Endothelial cell of umbilical vein (primary cell): ENCODE measurements around the gene MIS12. TPM values are rescaled to one million over a fixed set of nuclear protein-coding genes. Genes with fewer than 3 reads are reported as not detected.

Experiments
- BruUV-seq: library from RNA; stranded (reverse); fragments of 400-500 nt; replicated peaks from 2 replicates; lab custom pipeline; 2021; lab: Mats Ljungman, UMichigan
- CTCF ChIA-PET: fragments of 300-600, 350-600 bp; sonication (Branson Sonifier 250); formaldehyde crosslinking; loops from one replicate; lab custom pipeline; 2021; ENCODE audit warnings: antibody characterized with exemption, inconsistent platforms; lab: Charles Lee
- POLR2A ChIA-PET: fragments of 300-600, 350-600 bp; sonication (Branson Sonifier 250); formaldehyde crosslinking; loops from one replicate; lab custom pipeline; 2021; ENCODE audit warnings: antibody characterized with exemption, inconsistent platforms; lab: Charles Lee
- DNase-seq: peaks from one replicate; pipeline ENCODE4 v3.0.0-alpha.2; 2011; ENCODE audit warnings: low read depth, low spot score
- FAIRE-seq: peaks from 2 replicates; lab custom pipeline; 2011; peaks lifted over from hg19 to GRCh38; lab: Jason Lieb, UNC
- H2AFZ ChIP-seq: 2 replicates; pipeline ENCODE4 v1.6.0; 2012; ENCODE audit warnings: low read depth, low read length, control low read depth, inconsistent platforms
- H3K27ac ChIP-seq: 2 replicates; pipeline ENCODE4 v1.5.1; 2011; ENCODE audit warnings: low read depth, mild to moderate bottlenecking, control low read depth, low read length, moderate library complexity; ENCODE audit not compliant: insufficient read depth
- H3K27me3 ChIP-seq, 2 experiments: 2 replicates each; pipeline versions ENCODE4 v1.6.0 to v1.6.1; 2011; ENCODE audit warnings: low read length in 2 of 2, mixed read lengths in 1 of 2; ENCODE audit not compliant: control insufficient read depth in 2 of 2, insufficient read depth in 2 of 2
- H3K36me3 ChIP-seq, 2 experiments: 2 replicates in 1 of 2; 3 replicates in 1 of 2; pipeline ENCODE4 v1.5.1; 2011; ENCODE audit warnings: low read length in 2 of 2, mild to moderate bottlenecking in 1 of 2, moderate library complexity in 1 of 2; ENCODE audit not compliant: control insufficient read depth in 2 of 2, insufficient read depth in 2 of 2; ENCODE audit errors: extremely low read depth in 1 of 2
- H3K4me1 ChIP-seq: 3 replicates; pipeline ENCODE4 v1.5.1; 2011; ENCODE audit warnings: mild to moderate bottlenecking, low read length; ENCODE audit not compliant: control insufficient read depth, insufficient read depth; ENCODE audit errors: extremely low read depth
- H3K4me2 ChIP-seq: 2 replicates; pipeline ENCODE4 v1.6.1; 2011; ENCODE audit warnings: low read length, control low read depth, mixed read lengths; ENCODE audit not compliant: insufficient read depth
- H3K4me3 ChIP-seq, 3 experiments: fragments of 200-600 bp in 1 of 3; sonication (generic), shearing (Covaris generic) in 1 of 3; replicated peaks in 1 of 3; 2 replicates each; pipeline ENCODE4 v1.5.1; 2011 to 2016; ENCODE audit warnings: control low read depth in 3 of 3, low read length in 3 of 3, mild to moderate bottlenecking in 2 of 3, inconsistent platforms in 1 of 3, low read depth in 1 of 3, moderate library complexity in 1 of 3; ENCODE audit not compliant: insufficient read depth in 1 of 3
- H3K79me2 ChIP-seq: 2 replicates; pipeline ENCODE4 v1.6.0; 2012; ENCODE audit warnings: low read length, inconsistent platforms; ENCODE audit not compliant: control insufficient read depth, insufficient read depth
- H3K9ac ChIP-seq: replicated peaks from 2 replicates; pipeline ENCODE3; 2011; ENCODE audit warnings: low read length, control low read depth; ENCODE audit not compliant: insufficient read depth; ENCODE audit errors: extremely low read depth
- H3K9me1 ChIP-seq: replicated peaks from 3 replicates; pipeline ENCODE4 v1.6.0; 2011; ENCODE audit warnings: mild to moderate bottlenecking, low read length; ENCODE audit not compliant: control insufficient read depth, insufficient read depth; ENCODE audit errors: extremely low read depth
- H3K9me3 ChIP-seq: replicated peaks from 2 replicates; pipeline ENCODE4 v1.5.1; 2012; ENCODE audit warnings: low read length, inconsistent platforms; ENCODE audit not compliant: control insufficient read depth, insufficient read depth
- H4K20me1 ChIP-seq: replicated peaks from 2 replicates; pipeline ENCODE3; 2011; ENCODE audit warnings: mild to moderate bottlenecking, low read length; ENCODE audit not compliant: control insufficient read depth, insufficient read depth; ENCODE audit errors: extremely low read depth
- EZH2 ChIP-seq: IDR thresholded peaks from 2 replicates; pipeline ENCODE4 v1.6.1; 2012; ENCODE audit warnings: borderline replicate concordance, low read depth, mild to moderate bottlenecking, moderate library complexity, low read length, inconsistent platforms; ENCODE audit not compliant: severe bottlenecking
- FOS ChIP-seq: IDR thresholded peaks from 2 replicates; pipeline ENCODE4 v1.6.1; 2011; ENCODE audit warnings: mild to moderate bottlenecking, low read length, moderate library complexity, borderline replicate concordance; ENCODE audit not compliant: insufficient read depth
- GATA2 ChIP-seq: IDR thresholded peaks from 2 replicates; pipeline ENCODE4 v1.7.0; 2011; ENCODE audit warnings: low read depth, mild to moderate bottlenecking, moderate library complexity, mixed read lengths, low read length; ENCODE audit not compliant: insufficient read length, insufficient read depth
- JUN ChIP-seq: IDR thresholded peaks from 2 replicates; pipeline ENCODE4 v1.6.1; 2011; ENCODE audit warnings: borderline replicate concordance, low read depth; ENCODE audit not compliant: insufficient read length, insufficient read depth
- MYC ChIP-seq: IDR thresholded peaks from one replicate; pipeline ENCODE4 v1.6.1; 2011; ENCODE audit warnings: mild to moderate bottlenecking, low read depth, low read length
- POLR2A ChIP-seq: IDR thresholded peaks from 2 replicates; pipeline ENCODE4 v1.6.1; 2012; ENCODE audit warnings: low read depth, mild to moderate bottlenecking, control low read depth, low read length
- POLR2AphosphoS5 ChIP-seq: IDR thresholded peaks from 2 replicates; pipeline ENCODE4 v1.6.1; 2012; ENCODE audit warnings: low read depth, mild to moderate bottlenecking, control low read depth, low read length, moderate library complexity; ENCODE audit not compliant: insufficient read depth
- dilution Hi-C: fragments of 300-500 bp; cut with MboI; formaldehyde crosslinking; loops from one replicate; pipeline ENCODE4 v1.15.0; 2019; ENCODE audit warnings: low sequenced_read_pairs; ENCODE audit not compliant: extremely low pct_ligation_motif_present
- intact Hi-C: fragments of 100-400 bp; cut with micrococcal nuclease; formaldehyde crosslinking; loops from one replicate; pipeline ENCODE4 v1.10.0; 2022
- polyA plus RNA-seq, 4 experiments: library from polyadenylated mRNA; depleted of rRNA in 3 of 4; stranded (reverse) in 3 of 4; unstranded in 1 of 4; fragments of >200 nt; gene quantifications; 2 replicates each; pipeline versions ENCODE4 v1.2.1 to v1.2.3, GENCODE V29; 2011 to 2012; ENCODE audit warnings: missing spikeins in 1 of 4
- total RNA-seq: library from RNA; stranded (reverse); gene quantifications from 2 replicates; pipeline ENCODE4 v1.2.3, GENCODE V29; 2021
- TF ChIP-seq, protein P1 (sequence below), 2 donors: IDR thresholded peaks; 1 replicate in 1 of 2; 2 replicates in 1 of 2; pipeline ENCODE4 v1.5.1; 2011; ENCODE audit warnings: low read length in 2 of 2, mild to moderate bottlenecking in 2 of 2, moderate library complexity in 2 of 2, control low read depth in 1 of 2, inconsistent platforms in 1 of 2, low read depth in 1 of 2; ENCODE audit not compliant: insufficient read depth in 1 of 2; ENCODE audit errors: extremely low read depth in 1 of 2
- TF ChIP-seq, protein P2 (sequence below): IDR thresholded peaks from 2 replicates; pipeline ENCODE4 v1.6.1; 2011; ENCODE audit not compliant: insufficient read depth, insufficient read length

MIS12 gene
- total and polyA plus RNA-seq, 2 donors (not counting 3 experiments of a cell fraction or from before 2014, with no cell fraction given): 8.3 to 20.1 TPM

DNA sequence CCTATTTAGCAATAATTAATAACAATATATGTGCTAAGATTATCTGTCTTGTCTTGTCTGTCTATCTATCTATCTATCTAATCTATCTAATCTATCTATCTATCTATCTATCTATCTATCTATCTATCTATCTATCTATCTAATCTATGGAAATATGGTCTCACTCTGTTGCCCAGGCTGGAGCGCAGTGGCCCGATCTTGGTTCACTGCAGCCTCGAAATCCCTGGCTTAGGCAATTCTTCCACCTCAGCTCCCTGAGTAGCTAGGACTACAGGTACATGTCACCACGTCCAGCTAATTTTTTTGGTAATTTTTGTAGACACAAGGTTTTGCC is 44.7 kb downstream of the MIS12 start:
- H3K4me3 ChIP-seq: no peak overlapping the region
- no peaks in the 10 kb centered on the region for H4K20me1 ChIP-seq
- H3K27me3 ChIP-seq: no peaks in the 10 kb centered on the region
- intact Hi-C loops: no loop called here
- no peak overlapping the region for H3K9ac ChIP-seq
- no peak overlapping the region for H3K27ac ChIP-seq
- H3K9me3 ChIP-seq: no peaks in the 10 kb centered on the region
- no peak overlapping the region for H3K4me2 ChIP-seq
- FAIRE-seq (no peak), DNase-seq (no peak)
- H3K9me1 ChIP-seq: no peaks in the 10 kb centered on the region
- peaks cover 26% of the 10 kb centered on the region for H3K4me1 ChIP-seq
- no TSS peak for BruUV-seq
- dilution Hi-C loops: no loop called here
- ChIA-PET CTCF (no interaction called here), POLR2A (no interaction called here)
- peaks cover 9 to 33% of the 10 kb centered on the region in 2 experiments for H3K36me3 ChIP-seq
- H3K79me2 ChIP-seq: no peaks in the 10 kb centered on the region
- no peak overlapping the region for H2AFZ ChIP-seq
- TF ChIP-seq, protein P1, sequence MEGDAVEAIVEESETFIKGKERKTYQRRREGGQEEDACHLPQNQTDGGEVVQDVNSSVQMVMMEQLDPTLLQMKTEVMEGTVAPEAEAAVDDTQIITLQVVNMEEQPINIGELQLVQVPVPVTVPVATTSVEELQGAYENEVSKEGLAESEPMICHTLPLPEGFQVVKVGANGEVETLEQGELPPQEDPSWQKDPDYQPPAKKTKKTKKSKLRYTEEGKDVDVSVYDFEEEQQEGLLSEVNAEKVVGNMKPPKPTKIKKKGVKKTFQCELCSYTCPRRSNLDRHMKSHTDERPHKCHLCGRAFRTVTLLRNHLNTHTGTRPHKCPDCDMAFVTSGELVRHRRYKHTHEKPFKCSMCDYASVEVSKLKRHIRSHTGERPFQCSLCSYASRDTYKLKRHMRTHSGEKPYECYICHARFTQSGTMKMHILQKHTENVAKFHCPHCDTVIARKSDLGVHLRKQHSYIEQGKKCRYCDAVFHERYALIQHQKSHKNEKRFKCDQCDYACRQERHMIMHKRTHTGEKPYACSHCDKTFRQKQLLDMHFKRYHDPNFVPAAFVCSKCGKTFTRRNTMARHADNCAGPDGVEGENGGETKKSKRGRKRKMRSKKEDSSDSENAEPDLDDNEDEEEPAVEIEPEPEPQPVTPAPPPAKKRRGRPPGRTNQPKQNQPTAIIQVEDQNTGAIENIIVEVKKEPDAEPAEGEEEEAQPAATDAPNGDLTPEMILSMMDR (IDR thresholded peaks at IDR 0.05; ENCODE audit: extremely low read depth in 1 of 2, insufficient read depth in 1 of 2, low read depth in 1 of 2, low read length in 2 of 2): no peak
- TF ChIP-seq GATA2 (no peak), POLR2AphosphoS5 (no peak), EZH2 (no peak), POLR2A (no peak), FOS (no peak), JUN (no peak), MYC (no peak)
- TF ChIP-seq, protein P2, sequence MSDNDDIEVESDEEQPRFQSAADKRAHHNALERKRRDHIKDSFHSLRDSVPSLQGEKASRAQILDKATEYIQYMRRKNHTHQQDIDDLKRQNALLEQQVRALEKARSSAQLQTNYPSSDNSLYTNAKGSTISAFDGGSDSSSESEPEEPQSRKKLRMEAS: no peak
